HG03139 (cell line): Measurements from ENCODE around the gene TAL1.

Source experiments
- ATAC-seq: cut with Tn5 transposase; IDR thresholded peaks from one replicate; pipeline ENCODE4 v1.9.1; 2021; ENCODE audit not compliant: unreplicated experiment

Gene TAL1

GRCh38 chr1:47229886-47230691 is 1.9 kb downstream of the TAL1 start:
- no peak for ATAC-seq

- ATAC-seq = no peak
These were observed 2.8 kb downstream of the TAL1 start for GRCh38 chr1:47229031-47229885.

- ATAC-seq = no peak
These were observed 3.4 kb downstream of the TAL1 start for GRCh38 chr1:47228644-47229030.

- no peak for ATAC-seq
These were observed 4.4 kb downstream of the TAL1 start for GRCh38 chr1:47227341-47228232.

GRCh38 chr1:47226839-47227215 is 5.2 kb downstream of the TAL1 start:
- no peak for ATAC-seq

GRCh38 chr1:47226121-47226838 is 5.7 kb downstream of the TAL1 start:
- no peak for ATAC-seq

- ATAC-seq = no peak
These were observed 6.5 kb downstream of the TAL1 start for GRCh38 chr1:47225430-47226100.

GRCh38 chr1:47224676-47225399 is 7.2 kb downstream of the TAL1 start:
- no peak for ATAC-seq

- ATAC-seq = no peak
These were observed 7.9 kb downstream of the TAL1 start for GRCh38 chr1:47223921-47224675.

GRCh38 chr1:47223174-47223920 is 8.7 kb downstream of the TAL1 start:
- ATAC-seq = no peak

GRCh38 chr1:47222476-47222875 is 9.5 kb downstream of the TAL1 start:
- no peak for ATAC-seq

- ATAC-seq = no peak
These were observed 12.3 kb downstream of the TAL1 start for GRCh38 chr1:47219590-47220220.

GRCh38 chr1:47219001-47219400 is 13.0 kb downstream of the TAL1 start:
- ATAC-seq = no peak

- no peak for ATAC-seq
These were observed 15.6 kb downstream of the TAL1 start for GRCh38 chr1:47216278-47217059.

- ATAC-seq = no peak
These were observed 16.3 kb downstream of the TAL1 start for GRCh38 chr1:47215713-47216112.

- no peak for ATAC-seq
These were observed 17.5 kb downstream of the TAL1 start for GRCh38 chr1:47214549-47214948.
